GM18505 (cell line): ENCODE measurements around the gene CTRL.
"Not testable (repeated sequence)": the region's sequence is repeated elsewhere in the genome, so short reads cannot be mapped to it uniquely, and the experiment has no call there.

Experiments used
- ATAC-seq: cut with Tn5 transposase; IDR thresholded peaks from one replicate; pipeline ENCODE4 v1.9.1; 2021; ENCODE audit not compliant: unreplicated experiment
- POLR2A ChIP-seq: IDR thresholded peaks from 4 replicates; pipeline ENCODE4 v1.6.1; 2011; ENCODE audit warnings: borderline replicate concordance; ENCODE audit not compliant: insufficient read depth, insufficient read length; ENCODE audit errors: extremely low read depth

CTRL gene

GRCh38 chr16:67931712-67932461 lies at the start of gene CTRL:
Gene CTRL, minus strand, starts transcription at chr16:67931862. Its CDS starts 10 bp downstream, at chr16:67931852.
- no peak for ATAC-seq
- no peak for TF ChIP-seq POLR2A

- no peak for TF ChIP-seq POLR2A
- no peak for ATAC-seq
These were observed 48.5 kb upstream of the CTRL start, which contains the start of gene DPEP3 for GRCh38 chr16:67979955-67980678. Gene DPEP3, minus strand, starts transcription at chr16:67980499. Its CDS starts 119 bp downstream, at chr16:67980380.

- no peak for TF ChIP-seq POLR2A
- ATAC-seq, result no peak
These were observed 46.0 kb upstream of the CTRL start for GRCh38 chr16:67977469-67978227.

GRCh38 chr16:67977005-67977404 lies 45.3 kb upstream of the CTRL start:
- no peak for TF ChIP-seq POLR2A
- ATAC-seq, result no peak

- no peak for TF ChIP-seq POLR2A
- no peak for ATAC-seq
These were observed 44.5 kb upstream of the CTRL start for GRCh38 chr16:67976205-67976604.

GRCh38 chr16:67975321-67976105 lies 43.9 kb upstream of the CTRL start:
- no peak for ATAC-seq
- no peak for TF ChIP-seq POLR2A

GRCh38 chr16:67972285-67972684 lies 40.6 kb upstream of the CTRL start:
- ATAC-seq, result not testable (repeated sequence)

GRCh38 chr16:67971111-67971510 lies 39.4 kb upstream of the CTRL start:
- no peak for ATAC-seq
- no peak for TF ChIP-seq POLR2A

GRCh38 chr16:67969254-67970039 lies 37.8 kb upstream of the CTRL start:
- TF ChIP-seq POLR2A, result no peak
- ATAC-seq, result no peak

- peak; percentile 59 for TF ChIP-seq POLR2A
- peak; percentile 67 for ATAC-seq
These were observed 37.0 kb upstream of the CTRL start, which contains the start of gene SLC12A4 for GRCh38 chr16:67968400-67969253. Gene SLC12A4, minus strand, starts transcription at chr16:67968637. Its CDS starts 84 bp downstream, at chr16:67968553.

GRCh38 chr16:67967958-67968399 lies 36.3 kb upstream of the CTRL start:
- peak; percentile 18 for ATAC-seq
- TF ChIP-seq POLR2A, result no peak
